Mesendoderm (in vitro differentiated cells): Measurements from ENCODE around the gene BMPR1B.
"Not testable (repeated sequence)": the region's sequence is repeated elsewhere in the genome, so short reads cannot be mapped to it uniquely, and the experiment has no call there.

Experiments
- DNase-seq: peaks from one replicate; pipeline ENCODE4 v3.0.0; 2013
- H2AK5ac ChIP-seq: 2 replicates; pipeline ENCODE4 v1.6.1; 2013; ENCODE audit warnings: low read length, inconsistent platforms
- H2BK120ac ChIP-seq: 2 replicates; pipeline ENCODE4 v1.6.1; 2013; ENCODE audit warnings: low read depth, mild to moderate bottlenecking, low read length, moderate library complexity, mixed read lengths
- H2BK15ac ChIP-seq: replicated peaks from 2 replicates; pipeline ENCODE4 v1.6.1; 2013; ENCODE audit warnings: low read depth, mild to moderate bottlenecking, moderate library complexity
- H2BK5ac ChIP-seq: 2 replicates; pipeline ENCODE4 v1.6.1; 2013; ENCODE audit warnings: low read length, inconsistent platforms
- H3K18ac ChIP-seq: 2 replicates; pipeline ENCODE4 v1.6.1; 2013; ENCODE audit warnings: mild to moderate bottlenecking, low read length, mixed read lengths
- H3K23ac ChIP-seq: one replicate; pipeline ENCODE4 v1.6.1; 2013; ENCODE audit warnings: low read length
- H3K27ac ChIP-seq: 2 replicates; pipeline ENCODE4 v1.5.1; 2013; ENCODE audit warnings: low read depth, mild to moderate bottlenecking, inconsistent platforms, low read length, moderate library complexity
- H3K27me3 ChIP-seq: 2 replicates; pipeline ENCODE4 v1.6.1; 2013; ENCODE audit warnings: low read length, control low read depth, mild to moderate bottlenecking, inconsistent platforms; ENCODE audit not compliant: insufficient read depth, poor library complexity
- H3K36me3 ChIP-seq: 2 replicates; pipeline ENCODE4 v1.6.1; 2013; ENCODE audit warnings: low read length, inconsistent platforms; ENCODE audit not compliant: control insufficient read depth, insufficient read depth
- H3K4ac ChIP-seq: one replicate; pipeline ENCODE4 v1.6.1; 2013; ENCODE audit warnings: low read depth, mild to moderate bottlenecking, low read length, moderate library complexity
- H3K4me1 ChIP-seq: 2 replicates; pipeline ENCODE4 v1.6.1; 2013; ENCODE audit warnings: low read depth, low read length, inconsistent platforms; ENCODE audit not compliant: control insufficient read depth
- H3K4me2 ChIP-seq: 2 replicates; pipeline ENCODE4 v1.6.1; 2013; ENCODE audit warnings: low read length
- H3K4me3 ChIP-seq: 2 replicates; pipeline ENCODE4 v1.5.1; 2013; ENCODE audit warnings: mild to moderate bottlenecking, low read length
- H3K56ac ChIP-seq: one replicate; pipeline ENCODE4 v1.6.1; 2013; ENCODE audit warnings: low read length
- H3K79me1 ChIP-seq: 2 replicates; pipeline ENCODE4 v1.6.1; 2013; ENCODE audit warnings: low read length, inconsistent platforms
- H3K79me2 ChIP-seq: 2 replicates; pipeline ENCODE4 v1.6.1; 2013; ENCODE audit warnings: mild to moderate bottlenecking, low read length; ENCODE audit not compliant: control insufficient read depth, insufficient read depth
- H3K9ac ChIP-seq: 2 replicates; pipeline ENCODE4 v1.6.1; 2013; ENCODE audit warnings: low read length, inconsistent platforms
- H4K5ac ChIP-seq: one replicate; pipeline ENCODE4 v1.6.1; 2013; ENCODE audit warnings: low read length
- H4K8ac ChIP-seq: one replicate; pipeline ENCODE4 v1.6.1; 2013; ENCODE audit warnings: low read depth, mild to moderate bottlenecking, control low read depth, low read length, moderate library complexity
- WGBS: extraction: QIAGEN DNeasy Blood & Tissue Kit; methylation state at CpG from one replicate; pipeline ENCODE4 v1.1.7; 2013; ENCODE audit warnings: low lambda C conversion rate, missing lambda C conversion rate; ENCODE audit not compliant: insufficient coverage; ENCODE audit errors: extremely low coverage; 5-methylcytosine and 5-hydroxymethylcytosine counted together

BMPR1B gene

DNA sequence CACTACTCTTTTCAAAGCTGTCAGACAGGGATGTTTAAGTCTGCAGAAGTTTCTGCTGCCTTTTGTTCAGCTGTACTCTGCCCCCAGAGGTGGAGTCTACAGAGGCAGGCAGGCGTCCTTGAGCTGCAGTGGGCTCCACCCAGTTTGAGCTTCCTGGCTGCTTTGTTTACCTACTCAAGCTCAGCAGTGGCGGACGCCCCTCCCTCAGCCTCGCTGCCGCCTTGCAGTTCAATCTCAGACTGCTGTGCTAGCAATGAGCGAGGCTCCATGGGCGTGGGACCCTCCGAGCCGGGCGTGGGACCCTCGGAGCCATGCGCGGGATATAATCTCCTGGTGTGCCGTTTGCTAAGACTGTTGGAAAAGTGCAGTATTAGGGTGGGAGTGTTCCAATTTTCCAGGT lies 381.7 kb downstream of the BMPR1B start:
- DNase-seq, H3K18ac ChIP-seq, H3K36me3 ChIP-seq: not testable (repeated sequence)

GRCh38 chr4:95141361-95141760 lies 383.6 kb downstream of the BMPR1B start:
- no peak overlapping the region for H3K23ac ChIP-seq
- H2BK15ac ChIP-seq, result no peak overlapping the region
- H3K27ac ChIP-seq, result no peak overlapping the region
- H3K79me1 ChIP-seq, result no peaks in the 10 kb centered on the region
- no peaks in the 10 kb centered on the region for H3K36me3 ChIP-seq
- H3K9ac ChIP-seq, result no peak overlapping the region
- H2BK5ac ChIP-seq, result no peak overlapping the region
- H4K8ac ChIP-seq, result no peak overlapping the region
- no peak overlapping the region for H2AK5ac ChIP-seq
- no CpG with 5 or more reads among the region's 5 CpGs for WGBS
- no peak overlapping the region for H3K4me2 ChIP-seq
- H4K5ac ChIP-seq, result no peak overlapping the region
- no peak for DNase-seq
- H2BK120ac ChIP-seq, result no peak overlapping the region
- H3K4ac ChIP-seq, result no peak overlapping the region
- no peak overlapping the region for H3K18ac ChIP-seq
- H3K56ac ChIP-seq, result no peak overlapping the region
- H3K79me2 ChIP-seq, result no peaks in the 10 kb centered on the region
- H3K27me3 ChIP-seq, result no peaks in the 10 kb centered on the region
- no peaks in the 10 kb centered on the region for H3K4me1 ChIP-seq
- no peak overlapping the region for H3K4me3 ChIP-seq

More for the DNA sequence above, 381.7 kb downstream of the BMPR1B start:
- not testable (repeated sequence) for H2BK15ac ChIP-seq, H2AK5ac ChIP-seq, H3K4me1 ChIP-seq, H3K27me3 ChIP-seq, H3K56ac ChIP-seq, H3K4me3 ChIP-seq, H3K79me1 ChIP-seq, H2BK5ac ChIP-seq, H3K27ac ChIP-seq, H3K79me2 ChIP-seq, H3K9ac ChIP-seq, H3K4me2 ChIP-seq, H4K8ac ChIP-seq, H3K4ac ChIP-seq, H2BK120ac ChIP-seq, H3K23ac ChIP-seq, H4K5ac ChIP-seq
- WGBS, result no CpG with 5 or more reads among the region's 14 CpGs

GRCh38 chr4:95142932-95143331 lies 385.2 kb downstream of the BMPR1B start:
- H4K8ac ChIP-seq, result no peak overlapping the region
- no CpG with 5 or more reads among the region's 4 CpGs for WGBS
- no peak overlapping the region for H3K9ac ChIP-seq
- DNase-seq, result no peak
- no peak overlapping the region for H3K23ac ChIP-seq
- no peak overlapping the region for H3K4ac ChIP-seq
- H3K79me1 ChIP-seq, result no peaks in the 10 kb centered on the region
- H3K27ac ChIP-seq, result no peak overlapping the region
- no peak overlapping the region for H3K18ac ChIP-seq
- no peaks in the 10 kb centered on the region for H3K36me3 ChIP-seq
- H2BK15ac ChIP-seq, result no peak overlapping the region
- no peak overlapping the region for H3K4me3 ChIP-seq
- H4K5ac ChIP-seq, result no peak overlapping the region
- H3K27me3 ChIP-seq, result no peaks in the 10 kb centered on the region
- no peaks in the 10 kb centered on the region for H3K79me2 ChIP-seq
- no peak overlapping the region for H2BK5ac ChIP-seq
- no peak overlapping the region for H2BK120ac ChIP-seq
- H3K4me2 ChIP-seq, result no peak overlapping the region
- H3K4me1 ChIP-seq, result no peaks in the 10 kb centered on the region
- H2AK5ac ChIP-seq, result no peak overlapping the region
- no peak overlapping the region for H3K56ac ChIP-seq

DNA sequence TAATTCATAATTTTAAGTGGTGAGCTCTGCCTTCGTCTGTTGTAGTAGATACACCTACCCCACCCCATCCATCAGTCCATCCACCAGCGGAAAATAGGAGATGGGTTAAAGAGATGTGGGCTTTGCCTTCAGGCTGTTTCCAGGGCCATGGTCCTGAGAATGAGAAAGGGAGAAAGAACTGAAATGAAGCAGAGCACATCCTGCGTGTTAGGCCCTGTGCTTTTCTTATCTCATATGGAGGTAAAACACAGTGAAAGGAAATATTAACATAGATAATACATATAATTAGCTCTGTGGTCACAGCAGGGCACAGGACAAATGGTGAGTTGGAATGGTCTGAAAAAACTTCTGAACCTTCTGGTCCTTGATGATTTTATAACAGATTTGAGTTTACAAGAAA lies 393.5 kb downstream of the BMPR1B start:
- no peak overlapping the region for H3K4ac ChIP-seq
- DNase-seq, result peak; percentile 53
- no peak overlapping the region for H3K27ac ChIP-seq
- no peak overlapping the region for H2BK120ac ChIP-seq
- H3K4me3 ChIP-seq, result no peak overlapping the region
- no peaks in the 10 kb centered on the region for H3K4me1 ChIP-seq
- H2BK15ac ChIP-seq, result no peak overlapping the region
- H4K8ac ChIP-seq, result no peak overlapping the region
- no peaks in the 10 kb centered on the region for H3K27me3 ChIP-seq
- H3K56ac ChIP-seq, result no peak overlapping the region
- H3K79me1 ChIP-seq, result no peaks in the 10 kb centered on the region
- no CpG with 5 or more reads among the region's 3 CpGs for WGBS
- no peaks in the 10 kb centered on the region for H3K36me3 ChIP-seq
- H3K23ac ChIP-seq, result no peak overlapping the region
- no peaks in the 10 kb centered on the region for H3K79me2 ChIP-seq
- no peak overlapping the region for H3K9ac ChIP-seq
- no peak overlapping the region for H4K5ac ChIP-seq
- H2BK5ac ChIP-seq, result no peak overlapping the region
- no peak overlapping the region for H3K4me2 ChIP-seq
- H2AK5ac ChIP-seq, result no peak overlapping the region
- H3K18ac ChIP-seq, result no peak overlapping the region

DNA sequence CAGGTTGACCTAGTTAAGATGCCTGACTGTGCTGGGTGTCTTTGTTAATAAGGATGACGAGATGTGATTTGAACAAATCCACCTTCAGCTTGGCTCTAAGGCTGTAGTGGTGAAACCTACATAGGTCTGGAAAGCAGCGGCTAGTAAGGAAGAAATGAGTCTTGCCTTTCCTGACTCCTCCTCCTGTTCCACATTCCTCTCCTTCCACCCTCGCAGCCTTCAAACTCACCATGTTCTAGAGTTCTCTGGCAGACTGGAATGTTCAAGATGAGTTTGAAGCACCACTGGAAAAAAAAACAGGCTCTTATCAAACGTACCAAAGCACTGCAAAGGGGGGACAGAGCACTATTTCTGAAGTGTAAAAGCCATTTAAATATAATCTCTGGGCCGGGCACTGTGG lies 395.4 kb downstream of the BMPR1B start:
- Histone ChIP-seq H3K27ac (no peak overlapping the region), H3K4me2 (no peak overlapping the region), H3K27me3 (no peaks in the 10 kb centered on the region), H3K9ac (no peak overlapping the region), H3K79me2 (no peaks in the 10 kb centered on the region), H3K4ac (no peak overlapping the region), H3K4me1 (no peaks in the 10 kb centered on the region), H2BK15ac (no peak overlapping the region), H2BK5ac (no peak overlapping the region), H2AK5ac (no peak overlapping the region), H3K23ac (no peak overlapping the region), H3K36me3 (no peaks in the 10 kb centered on the region), H4K5ac (no peak overlapping the region), H3K79me1 (no peaks in the 10 kb centered on the region), H3K18ac (no peak overlapping the region), H4K8ac (no peak overlapping the region), H3K4me3 (no peak overlapping the region), H2BK120ac (no peak overlapping the region), H3K56ac (no peak overlapping the region)
- WGBS, result no CpG with 5 or more reads among the region's 5 CpGs
- no peak for DNase-seq

DNA sequence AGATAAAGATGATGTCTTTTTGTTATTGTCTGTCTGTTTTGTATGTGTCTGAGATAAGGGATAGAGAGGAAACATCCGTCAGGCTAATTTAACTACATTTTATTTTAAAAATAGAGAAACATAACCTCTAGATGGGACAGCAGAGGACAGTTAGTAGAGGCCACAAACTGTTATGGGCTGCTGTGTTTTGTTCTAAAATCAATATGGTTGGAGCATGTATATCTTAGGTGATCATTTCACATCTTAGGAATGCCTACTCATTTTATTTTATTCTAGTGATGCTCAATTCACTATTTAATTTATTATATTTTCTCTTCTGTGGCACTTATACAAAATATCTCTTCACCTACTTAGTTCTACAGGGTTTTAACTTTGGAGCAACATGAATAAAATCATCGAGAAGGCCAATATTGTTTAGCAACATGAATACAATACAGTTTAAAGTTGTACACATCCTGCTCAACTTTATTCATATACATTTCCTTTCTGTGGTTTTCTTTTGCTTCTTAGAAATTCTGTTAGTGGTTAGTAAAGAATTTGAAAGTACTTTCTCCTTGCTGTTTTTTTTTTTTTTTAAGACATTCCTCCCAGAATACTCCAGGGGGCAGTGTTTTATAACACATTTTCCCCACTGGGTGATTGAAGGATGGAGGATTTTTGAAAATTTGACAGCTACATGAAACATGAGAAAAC lies 398.1 kb downstream of the BMPR1B start:
- Histone ChIP-seq H2AK5ac (no peak overlapping the region), H4K8ac (no peak overlapping the region), H2BK5ac (no peak overlapping the region), H2BK15ac (no peak overlapping the region), H3K9ac (no peak overlapping the region), H3K36me3 (no peaks in the 10 kb centered on the region), H3K4ac (no peak overlapping the region), H3K4me2 (no peak overlapping the region), H3K79me1 (no peaks in the 10 kb centered on the region), H3K18ac (no peak overlapping the region), H3K27me3 (no peaks in the 10 kb centered on the region), H3K27ac (no peak overlapping the region), H4K5ac (no peak overlapping the region), H3K4me3 (no peak overlapping the region), H3K4me1 (no peaks in the 10 kb centered on the region), H3K79me2 (no peaks in the 10 kb centered on the region), H2BK120ac (no peak overlapping the region), H3K56ac (no peak overlapping the region), H3K23ac (no peak overlapping the region)
- WGBS, result no CpG with 5 or more reads among the region's 2 CpGs
- DNase-seq, result peak; percentile 44
